ENCODE data around the gene DHCR24. TPM values are rescaled to one million over a fixed set of nuclear protein-coding genes. Genes with fewer than 3 reads are reported as not detected.
A peak's percentile ranks its signal among the peaks of the same experiment; 100 is the strongest.

Gene DHCR24
- total and polyA plus RNA-seq, 2 of the 13 experiments (the other 11 are each of a cell fraction or from before 2014, with no cell fraction given) = 374 to 448 TPM

DNA sequence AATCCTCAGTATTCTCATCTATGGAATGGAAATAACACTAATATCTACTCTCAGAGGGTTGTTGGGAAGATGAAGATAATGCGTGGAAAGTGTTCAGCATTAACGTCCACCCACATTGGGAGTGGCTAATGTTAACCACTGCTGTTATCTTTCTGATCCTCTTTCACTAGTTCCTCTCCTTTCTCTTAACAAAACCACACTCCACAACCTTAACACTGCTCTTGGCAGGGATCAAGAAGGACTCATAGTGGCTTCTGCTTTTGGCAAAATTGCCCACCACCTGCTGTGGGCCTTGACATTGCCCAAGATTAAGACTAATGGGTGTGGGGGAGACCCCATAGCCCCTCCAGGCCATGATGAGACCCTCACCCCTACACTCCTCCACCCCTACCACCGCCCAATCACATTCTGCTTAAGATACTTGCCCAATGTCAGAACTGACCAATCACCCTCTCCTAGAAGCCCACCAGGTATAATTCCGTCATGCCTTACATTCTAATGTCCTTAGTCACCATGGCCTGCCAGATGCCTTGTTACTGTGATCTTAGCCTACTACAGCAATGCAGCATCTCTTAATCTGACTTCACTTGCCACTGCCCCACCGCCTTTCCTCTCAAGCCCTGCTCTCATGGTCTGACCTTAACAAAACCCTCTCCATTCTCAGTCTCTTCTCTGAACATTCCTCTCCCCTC lies 27.1 kb downstream of the DHCR24 start:
- no peak for DNase-seq (ENCODE audit: low spot score)
- intact Hi-C loops (cut with micrococcal nuclease; ENCODE audit: unreplicated experiment) = loop anchor here (2.0 kb wide), 1 partner anchor 29 kb away; no protein-coding TSS in a partner anchor
- Histone ChIP-seq H3K9ac (ENCODE audit: insufficient read depth, low read depth, low read length) (no peak overlapping the region), H3K79me2 (ENCODE audit: insufficient read depth, low read length) (peaks cover 66% of the 10 kb centered on the region), H3K4me2 (ENCODE audit: low read depth, low read length) (0 out of 2 replicates have a peak overlapping the region, but pooled peaks have one; percentile 9), H3K4me1 (ENCODE audit: insufficient read depth, low read length) (peaks cover 91% of the 10 kb centered on the region), H3K9me3 (ENCODE audit: low read length) (no peaks in the 10 kb centered on the region), H4K20me1 (ENCODE audit: insufficient read depth, low read length) (peaks cover 39% of the 10 kb centered on the region), H3K27me3 (ENCODE audit: control insufficient read depth in 1 of 2, insufficient read depth in 2 of 2, low read length in 2 of 2) (no peaks in the 10 kb centered on the region), H3K36me3 (replicated peaks in 1 of 2; ENCODE audit: control insufficient read depth in 1 of 2, insufficient read depth in 2 of 2, low read length in 2 of 2) (peaks cover 37 to 75% of the 10 kb centered on the region in 2 experiments), H3K4me3 (replicated peaks in 1 of 3; ENCODE audit: insufficient read depth in 1 of 3, low read depth in 2 of 3, low read length in 3 of 3) (no peak overlapping the region), H2AFZ (ENCODE audit: low read length) (no peak overlapping the region), H3K27ac (ENCODE audit: extremely low read length, insufficient read depth, low read length) (peak overlapping the region; percentile 59)
- no peak for FAIRE-seq
- in situ Hi-C loops (cut with HindIII; ENCODE audit: extremely low pct_ligation_motif_present, low pct_unique_long_range_greater_than_20kb) = no loop called here
- WGBS (ENCODE audit: low lambda C conversion rate) = 94% methylated on average over 5 of the region's 5 CpGs
- CTCF ChIA-PET (ENCODE audit: low intra/inter-chr PET ratio, low total read pairs) = no interaction called here
- no TSS peak for BruUV-seq (replicated peaks)
- no peak for ATAC-seq
- POLR2A ChIA-PET = interaction anchor here (1.7 to 4.3 kb wide), 4 partner anchors 10 to 26 kb away, joined by 11 to 85 read pairs (median 33); partner anchors contain the start of gene DHCR24
- TF ChIP-seq ZNF549 (CRISPR knock-in tag; IDR thresholded peaks at IDR 0.05) = no peak
- 0 out of 4 replicates have a peak, but pooled peaks of 1 of the 2 experiments have one; percentile 41 for TF ChIP-seq POLR2A (IDR thresholded peaks at IDR 0.05; ENCODE audit: insufficient read depth in 1 of 2, low read depth in 2 of 2, low read length in 2 of 2)
- TF ChIP-seq MEIS2 (CRISPR knock-in tag; IDR thresholded peaks at IDR 0.05) = no peak
- no peak for TF ChIP-seq ZSCAN21 (CRISPR knock-in tag; IDR thresholded peaks at IDR 0.05; ENCODE audit: borderline replicate concordance)
- TF ChIP-seq RBM22 (optimal IDR thresholded peaks at IDR 0.05; ENCODE audit: low read length) = peak; percentile 58
- TF ChIP-seq REPIN1 (CRISPR knock-in tag; IDR thresholded peaks at IDR 0.05; ENCODE audit: borderline replicate concordance, low read depth) = 0 out of 2 replicates have a peak, but pooled peaks have one; percentile 5
- TF ChIP-seq FOSL2 (CRISPR knock-in tag; IDR thresholded peaks at IDR 0.05) = 0 out of 2 replicates have a peak, but pooled peaks have one; percentile 19
- no peak for TF ChIP-seq FIP1L1 (IDR thresholded peaks at IDR 0.05; ENCODE audit: borderline replicate concordance, insufficient read depth, low read depth, low read length)
- no peak for TF ChIP-seq IRF2 (CRISPR knock-in tag; IDR thresholded peaks at IDR 0.05)
- no peak for TF ChIP-seq ZBED4 (CRISPR knock-in tag; IDR thresholded peaks at IDR 0.05; ENCODE audit: borderline replicate concordance)
- no peak for TF ChIP-seq ZSCAN30 (CRISPR knock-in tag; IDR thresholded peaks at IDR 0.05)
- TF ChIP-seq ZNF780A (CRISPR knock-in tag; IDR thresholded peaks at IDR 0.05) = 0 out of 2 replicates have a peak, but pooled peaks have one; percentile 10
- 0 out of 2 replicates have a peak, but pooled peaks have one; percentile 22 for TF ChIP-seq POLR2AphosphoS5 (IDR thresholded peaks at IDR 0.05; ENCODE audit: low read depth, low read length)
- TF ChIP-seq, protein P1, sequence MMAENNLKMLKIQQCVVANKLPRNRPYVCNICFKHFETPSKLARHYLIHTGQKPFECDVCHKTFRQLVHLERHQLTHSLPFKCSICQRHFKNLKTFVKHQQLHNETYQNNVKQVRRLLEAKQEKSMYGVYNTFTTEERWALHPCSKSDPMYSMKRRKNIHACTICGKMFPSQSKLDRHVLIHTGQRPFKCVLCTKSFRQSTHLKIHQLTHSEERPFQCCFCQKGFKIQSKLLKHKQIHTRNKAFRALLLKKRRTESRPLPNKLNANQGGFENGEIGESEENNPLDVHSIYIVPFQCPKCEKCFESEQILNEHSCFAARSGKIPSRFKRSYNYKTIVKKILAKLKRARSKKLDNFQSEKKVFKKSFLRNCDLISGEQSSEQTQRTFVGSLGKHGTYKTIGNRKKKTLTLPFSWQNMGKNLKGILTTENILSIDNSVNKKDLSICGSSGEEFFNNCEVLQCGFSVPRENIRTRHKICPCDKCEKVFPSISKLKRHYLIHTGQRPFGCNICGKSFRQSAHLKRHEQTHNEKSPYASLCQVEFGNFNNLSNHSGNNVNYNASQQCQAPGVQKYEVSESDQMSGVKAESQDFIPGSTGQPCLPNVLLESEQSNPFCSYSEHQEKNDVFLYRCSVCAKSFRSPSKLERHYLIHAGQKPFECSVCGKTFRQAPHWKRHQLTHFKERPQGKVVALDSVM (CRISPR knock-in tag; IDR thresholded peaks at IDR 0.05) = no peak
- no peak for TF ChIP-seq ZNF557 (CRISPR knock-in tag; IDR thresholded peaks at IDR 0.05)
- TF ChIP-seq NR2C2 (CRISPR knock-in tag; IDR thresholded peaks at IDR 0.05; ENCODE audit: borderline replicate concordance) = no peak
- no peak for TF ChIP-seq ZNF7 (CRISPR knock-in tag; IDR thresholded peaks at IDR 0.05)
- no peak for TF ChIP-seq HDAC6 (IDR thresholded peaks at IDR 0.05; ENCODE audit: low read depth, low read length)
- TF ChIP-seq ZNF670 (CRISPR knock-in tag; IDR thresholded peaks at IDR 0.05; ENCODE audit: borderline replicate concordance) = no peak
- TF ChIP-seq REXO4 (CRISPR knock-in tag; IDR thresholded peaks at IDR 0.05; ENCODE audit: borderline replicate concordance) = no peak

Data from HepG2 (cell line).